ENCODE results near the gene NEO1. TPM values are rescaled to one million over a fixed set of nuclear protein-coding genes. Genes with fewer than 3 reads are reported as not detected.
A peak's percentile ranks its signal among the peaks of the same experiment; 100 is the strongest.

The NEO1 gene
- total RNA-seq, 2 donors from 2014 or later, result 108 to 130 TPM

DNA sequence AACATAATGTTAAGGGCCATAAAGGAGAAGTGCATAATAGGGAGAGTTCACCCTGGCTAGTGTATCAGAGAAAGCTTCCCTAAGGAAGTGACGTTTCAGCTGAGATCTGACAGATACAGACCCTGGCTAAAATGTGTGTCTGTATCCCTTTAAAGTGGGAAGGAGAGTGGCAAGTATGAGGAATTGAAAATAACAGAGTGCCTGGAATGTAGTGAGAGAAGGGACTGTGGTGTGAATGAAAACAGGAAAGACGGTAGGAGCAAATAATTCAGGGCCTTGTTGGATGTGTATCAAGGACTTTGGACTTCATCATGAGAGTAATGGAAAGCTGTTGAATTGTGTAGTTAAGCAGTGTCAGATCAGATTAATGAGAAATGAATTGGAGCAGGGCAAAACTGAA lies 30.5 kb downstream of the NEO1 start:
- Histone ChIP-seq H3K27ac (no peak overlapping the region), H3K36me3 (no peaks in the 10 kb centered on the region), H3K9ac (ENCODE audit: low read depth in 2 of 2, low read length in 2 of 2) (no peak overlapping the region), H3K27me3 (no peaks in the 10 kb centered on the region), H3K4me3 (no peak overlapping the region), H3K9me3 (no peaks in the 10 kb centered on the region), H3K4me1 (peaks cover 12% of the 10 kb centered on the region)
- TF ChIP-seq, protein P1, sequence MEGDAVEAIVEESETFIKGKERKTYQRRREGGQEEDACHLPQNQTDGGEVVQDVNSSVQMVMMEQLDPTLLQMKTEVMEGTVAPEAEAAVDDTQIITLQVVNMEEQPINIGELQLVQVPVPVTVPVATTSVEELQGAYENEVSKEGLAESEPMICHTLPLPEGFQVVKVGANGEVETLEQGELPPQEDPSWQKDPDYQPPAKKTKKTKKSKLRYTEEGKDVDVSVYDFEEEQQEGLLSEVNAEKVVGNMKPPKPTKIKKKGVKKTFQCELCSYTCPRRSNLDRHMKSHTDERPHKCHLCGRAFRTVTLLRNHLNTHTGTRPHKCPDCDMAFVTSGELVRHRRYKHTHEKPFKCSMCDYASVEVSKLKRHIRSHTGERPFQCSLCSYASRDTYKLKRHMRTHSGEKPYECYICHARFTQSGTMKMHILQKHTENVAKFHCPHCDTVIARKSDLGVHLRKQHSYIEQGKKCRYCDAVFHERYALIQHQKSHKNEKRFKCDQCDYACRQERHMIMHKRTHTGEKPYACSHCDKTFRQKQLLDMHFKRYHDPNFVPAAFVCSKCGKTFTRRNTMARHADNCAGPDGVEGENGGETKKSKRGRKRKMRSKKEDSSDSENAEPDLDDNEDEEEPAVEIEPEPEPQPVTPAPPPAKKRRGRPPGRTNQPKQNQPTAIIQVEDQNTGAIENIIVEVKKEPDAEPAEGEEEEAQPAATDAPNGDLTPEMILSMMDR (IDR thresholded peaks at IDR 0.05), result no peak
- intact Hi-C loops (cut with DNase I), result no loop called here
- no peak for DNase-seq

DNA sequence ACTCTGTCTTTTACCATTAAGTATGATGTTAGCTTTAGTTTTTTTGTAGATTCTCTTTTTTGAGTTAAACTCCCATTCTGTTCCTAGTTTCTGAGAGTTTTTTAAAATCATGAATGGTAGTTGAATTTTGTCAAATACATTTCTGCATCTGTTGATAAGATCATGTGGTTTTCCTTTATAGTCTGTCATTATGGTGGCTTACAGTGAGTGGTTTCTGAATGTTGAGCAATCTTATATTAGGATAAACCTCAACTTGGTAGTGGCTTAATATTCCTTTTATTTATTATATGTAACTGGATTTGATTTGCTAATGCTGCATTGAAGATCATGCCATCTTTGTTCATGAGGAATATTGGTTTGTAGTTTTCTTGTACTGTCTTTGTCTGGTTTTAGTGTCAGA lies 34.8 kb downstream of the NEO1 start:
- intact Hi-C loops (cut with DNase I), result no loop called here
- no peak overlapping the region for H3K9ac ChIP-seq (ENCODE audit: low read depth in 2 of 2, low read length in 2 of 2)
- no peaks in the 10 kb centered on the region for H3K4me1 ChIP-seq
- no peak overlapping the region for H3K4me3 ChIP-seq
- no peak for DNase-seq
- H3K36me3 ChIP-seq, result no peaks in the 10 kb centered on the region
- H3K27ac ChIP-seq, result no peak overlapping the region
- no peaks in the 10 kb centered on the region for H3K27me3 ChIP-seq
- TF ChIP-seq, protein P1 (IDR thresholded peaks at IDR 0.05), result no peak
- no peaks in the 10 kb centered on the region for H3K9me3 ChIP-seq

DNA sequence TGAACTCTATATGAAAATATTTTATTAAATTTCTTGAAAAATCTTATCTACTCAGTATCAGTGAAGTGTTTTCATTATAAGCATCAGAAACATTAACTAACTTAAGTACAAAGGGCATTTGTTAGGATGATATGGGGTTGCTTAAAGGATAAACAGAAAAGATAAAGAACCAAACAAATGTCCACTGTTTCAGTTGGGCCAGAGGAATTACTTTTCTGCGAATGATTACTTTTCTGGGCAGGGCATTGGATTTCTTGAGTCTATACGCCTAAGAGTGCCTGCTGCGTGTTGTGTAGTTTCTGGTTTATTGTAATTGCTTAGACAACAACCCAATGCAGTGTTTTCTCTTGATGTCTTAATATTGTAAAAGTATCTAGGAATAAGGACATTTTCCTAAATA lies 52.8 kb downstream of the NEO1 start:
- no peaks in the 10 kb centered on the region for H3K36me3 ChIP-seq
- H3K4me3 ChIP-seq, result no peak overlapping the region
- H3K4me1 ChIP-seq, result peaks cover 7% of the 10 kb centered on the region
- no peak for DNase-seq
- H3K27ac ChIP-seq, result no peak overlapping the region
- H3K9me3 ChIP-seq, result no peaks in the 10 kb centered on the region
- no peaks in the 10 kb centered on the region for H3K27me3 ChIP-seq
- H3K9ac ChIP-seq (ENCODE audit: low read depth in 2 of 2, low read length in 2 of 2), result no peak overlapping the region
- TF ChIP-seq, protein P1 (IDR thresholded peaks at IDR 0.05), result no peak
- intact Hi-C loops (cut with DNase I), result no loop called here

DNA sequence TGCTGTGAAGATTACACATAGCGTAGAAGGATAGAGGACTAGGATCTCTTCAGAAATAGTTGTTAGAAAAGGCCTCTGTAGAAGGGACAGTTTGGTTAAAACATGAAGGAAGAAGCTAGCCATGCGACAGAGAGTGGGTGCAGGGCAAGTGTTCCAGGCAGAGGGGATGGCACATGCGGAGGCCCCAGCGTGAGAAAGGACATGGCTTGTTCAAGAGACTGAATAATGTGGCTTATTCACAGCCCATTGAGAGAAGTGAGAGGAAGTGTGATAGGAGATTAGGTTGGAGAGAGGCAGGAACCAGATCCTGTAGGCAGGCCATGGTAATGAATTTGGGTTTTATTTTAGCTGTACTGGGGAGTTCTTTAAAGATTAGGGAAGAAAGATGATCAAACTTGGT lies 56.4 kb downstream of the NEO1 start:
- Histone ChIP-seq H3K4me3 (no peak overlapping the region), H3K4me1 (peaks cover 7% of the 10 kb centered on the region), H3K9ac (ENCODE audit: low read depth in 2 of 2, low read length in 2 of 2) (no peak overlapping the region), H3K27me3 (no peaks in the 10 kb centered on the region), H3K36me3 (no peaks in the 10 kb centered on the region), H3K27ac (peak overlapping the region; percentile 65), H3K9me3 (no peaks in the 10 kb centered on the region)
- TF ChIP-seq, protein P1 (IDR thresholded peaks at IDR 0.05), result no peak
- DNase-seq, result no peak
- intact Hi-C loops (cut with DNase I), result no loop called here

DNA sequence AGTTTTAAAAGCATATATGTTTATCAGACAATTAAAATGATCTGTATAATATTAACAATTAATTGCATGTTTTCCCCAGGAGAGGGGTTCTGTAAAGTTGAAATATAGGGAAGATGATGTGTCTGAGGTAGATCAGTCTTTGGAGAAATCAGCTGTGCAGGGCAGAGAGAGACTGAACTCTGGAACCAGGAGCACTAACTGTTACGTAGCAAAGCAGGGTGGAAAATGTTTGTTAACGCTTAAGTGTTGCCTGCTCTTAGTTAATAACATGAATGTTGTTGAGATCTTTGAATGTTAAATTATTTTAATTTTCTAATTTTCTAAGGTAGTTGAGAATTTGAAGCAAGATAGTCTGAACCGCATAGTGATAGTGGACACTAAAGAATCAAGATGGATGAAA lies 57.5 kb downstream of the NEO1 start:
- peak; percentile 37 for DNase-seq

More for the DNA sequence above, 57.5 kb downstream of the NEO1 start:
- peaks cover 7% of the 10 kb centered on the region for H3K4me1 ChIP-seq
- H3K9me3 ChIP-seq, result no peaks in the 10 kb centered on the region
- H3K27me3 ChIP-seq, result no peaks in the 10 kb centered on the region
- no peak overlapping the region for H3K4me3 ChIP-seq
- H3K36me3 ChIP-seq, result no peaks in the 10 kb centered on the region
- H3K9ac ChIP-seq (ENCODE audit: low read depth in 2 of 2, low read length in 2 of 2), result no peak overlapping the region
- TF ChIP-seq, protein P1 (IDR thresholded peaks at IDR 0.05), result no peak
- intact Hi-C loops (cut with DNase I), result no loop called here
- peak overlapping the region; percentile 65 for H3K27ac ChIP-seq

Measured in colonic mucosa (tissue), 4 donors.